Endothelial cell (in vitro differentiated cells): Measurements from ENCODE around the gene KCNT2. TPM values are rescaled to one million over a fixed set of nuclear protein-coding genes. Genes with fewer than 3 reads are reported as not detected.

ENCODE experiments used
- DNase-seq: peaks from one replicate; pipeline ENCODE4 v3.0.0; 2021; ENCODE audit warnings: low spot score
- H3K27ac Mint-ChIP-seq: one replicate; pipeline ENCODE4 v1.8.0; 2021; ENCODE audit warnings: mixed read lengths, inconsistent platforms; ENCODE audit not compliant: unreplicated experiment
- H3K27me3 Mint-ChIP-seq: one replicate; pipeline ENCODE4 v1.8.0; 2021; ENCODE audit warnings: mild to moderate bottlenecking, moderate library complexity, mixed read lengths, inconsistent platforms; ENCODE audit not compliant: unreplicated experiment
- H3K36me3 Mint-ChIP-seq: one replicate; pipeline ENCODE4 v1.8.0; 2021; ENCODE audit warnings: mild to moderate bottlenecking, low read depth, mixed read lengths, inconsistent platforms; ENCODE audit not compliant: unreplicated experiment
- H3K4me1 Mint-ChIP-seq: one replicate; pipeline ENCODE4 v1.8.0; 2021; ENCODE audit warnings: mild to moderate bottlenecking, mixed read lengths, inconsistent platforms; ENCODE audit not compliant: unreplicated experiment
- H3K4me3 Mint-ChIP-seq: one replicate; pipeline ENCODE4 v1.8.0; 2021; ENCODE audit warnings: mild to moderate bottlenecking, mixed read lengths, inconsistent platforms; ENCODE audit not compliant: unreplicated experiment
- H3K9me3 Mint-ChIP-seq: one replicate; pipeline ENCODE4 v1.8.0; 2021; ENCODE audit warnings: mixed read lengths, inconsistent platforms; ENCODE audit not compliant: unreplicated experiment
- total RNA-seq: library from RNA; stranded (reverse); fragmentation: NEBNext Ultra II Directional; extraction: Animal tissue kit (Norgen Biotek cat#: 25700); gene quantifications from one replicate; pipeline ENCODE4 v1.2.1, GENCODE V29; 2021; ENCODE audit not compliant: unreplicated experiment
- TF ChIP-seq, protein P1 (sequence below): fragments of 200-600 bp; sonication (generic); IDR thresholded peaks from one replicate; pipeline ENCODE4 v1.5.0; 2021; ENCODE audit warnings: antibody characterized with exemption; ENCODE audit not compliant: unreplicated experiment

KCNT2 gene
- total RNA-seq, 1 donor from 2014 or later: 7.1 TPM

DNA sequence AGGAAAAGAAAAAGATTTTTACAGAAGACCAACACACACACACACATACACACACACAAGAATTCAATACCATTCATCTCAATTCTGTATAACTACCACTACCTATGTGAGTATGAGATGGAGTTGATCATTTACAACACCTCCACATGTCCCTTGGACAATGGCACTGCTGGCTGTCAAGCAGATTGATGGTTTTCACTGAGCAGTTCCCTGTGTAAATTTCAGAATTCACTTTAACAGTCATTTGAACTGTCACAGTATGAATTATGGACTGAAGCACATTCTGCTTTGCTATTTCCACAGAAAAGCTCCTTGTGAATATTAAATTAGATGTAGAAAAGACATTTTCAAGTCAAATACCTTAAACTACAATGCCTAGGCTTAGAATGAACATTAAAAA, 14.3 kb downstream of the KCNT2 start:
- H3K27ac Mint-ChIP-seq: no peak overlapping the region
- H3K4me3 Mint-ChIP-seq: no peak overlapping the region
- no peaks in the 10 kb centered on the region for H3K9me3 Mint-ChIP-seq
- no peaks in the 10 kb centered on the region for H3K27me3 Mint-ChIP-seq
- H3K36me3 Mint-ChIP-seq: no peaks in the 10 kb centered on the region
- TF ChIP-seq, protein P1, sequence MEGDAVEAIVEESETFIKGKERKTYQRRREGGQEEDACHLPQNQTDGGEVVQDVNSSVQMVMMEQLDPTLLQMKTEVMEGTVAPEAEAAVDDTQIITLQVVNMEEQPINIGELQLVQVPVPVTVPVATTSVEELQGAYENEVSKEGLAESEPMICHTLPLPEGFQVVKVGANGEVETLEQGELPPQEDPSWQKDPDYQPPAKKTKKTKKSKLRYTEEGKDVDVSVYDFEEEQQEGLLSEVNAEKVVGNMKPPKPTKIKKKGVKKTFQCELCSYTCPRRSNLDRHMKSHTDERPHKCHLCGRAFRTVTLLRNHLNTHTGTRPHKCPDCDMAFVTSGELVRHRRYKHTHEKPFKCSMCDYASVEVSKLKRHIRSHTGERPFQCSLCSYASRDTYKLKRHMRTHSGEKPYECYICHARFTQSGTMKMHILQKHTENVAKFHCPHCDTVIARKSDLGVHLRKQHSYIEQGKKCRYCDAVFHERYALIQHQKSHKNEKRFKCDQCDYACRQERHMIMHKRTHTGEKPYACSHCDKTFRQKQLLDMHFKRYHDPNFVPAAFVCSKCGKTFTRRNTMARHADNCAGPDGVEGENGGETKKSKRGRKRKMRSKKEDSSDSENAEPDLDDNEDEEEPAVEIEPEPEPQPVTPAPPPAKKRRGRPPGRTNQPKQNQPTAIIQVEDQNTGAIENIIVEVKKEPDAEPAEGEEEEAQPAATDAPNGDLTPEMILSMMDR: no peak
- no peaks in the 10 kb centered on the region for H3K4me1 Mint-ChIP-seq
- no peak for DNase-seq

DNA sequence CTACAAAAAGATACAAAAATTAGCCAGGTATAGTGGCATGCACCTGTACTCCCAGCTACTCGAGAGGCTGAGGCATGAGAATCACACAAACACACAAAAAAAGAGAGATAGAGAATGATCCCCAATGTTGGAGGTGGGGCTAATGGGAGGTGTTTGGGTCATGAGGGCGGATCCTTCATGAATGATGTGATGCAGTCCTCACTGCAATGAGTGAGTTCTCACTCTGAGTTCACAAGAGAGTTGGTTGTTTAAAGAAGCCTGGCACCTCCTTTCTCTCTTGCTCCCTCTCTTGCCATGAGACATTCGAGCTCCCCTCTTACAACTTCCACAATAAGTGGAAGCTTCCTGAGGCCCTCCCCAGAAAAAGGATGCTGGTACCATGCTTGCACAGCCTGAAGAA, 17.3 kb downstream of the KCNT2 start:
- no peaks in the 10 kb centered on the region for H3K36me3 Mint-ChIP-seq
- H3K27ac Mint-ChIP-seq: no peak overlapping the region
- H3K4me1 Mint-ChIP-seq: no peaks in the 10 kb centered on the region
- DNase-seq: no peak
- TF ChIP-seq, protein P1: no peak
- no peak overlapping the region for H3K4me3 Mint-ChIP-seq
- H3K27me3 Mint-ChIP-seq: no peaks in the 10 kb centered on the region
- H3K9me3 Mint-ChIP-seq: no peaks in the 10 kb centered on the region

DNA sequence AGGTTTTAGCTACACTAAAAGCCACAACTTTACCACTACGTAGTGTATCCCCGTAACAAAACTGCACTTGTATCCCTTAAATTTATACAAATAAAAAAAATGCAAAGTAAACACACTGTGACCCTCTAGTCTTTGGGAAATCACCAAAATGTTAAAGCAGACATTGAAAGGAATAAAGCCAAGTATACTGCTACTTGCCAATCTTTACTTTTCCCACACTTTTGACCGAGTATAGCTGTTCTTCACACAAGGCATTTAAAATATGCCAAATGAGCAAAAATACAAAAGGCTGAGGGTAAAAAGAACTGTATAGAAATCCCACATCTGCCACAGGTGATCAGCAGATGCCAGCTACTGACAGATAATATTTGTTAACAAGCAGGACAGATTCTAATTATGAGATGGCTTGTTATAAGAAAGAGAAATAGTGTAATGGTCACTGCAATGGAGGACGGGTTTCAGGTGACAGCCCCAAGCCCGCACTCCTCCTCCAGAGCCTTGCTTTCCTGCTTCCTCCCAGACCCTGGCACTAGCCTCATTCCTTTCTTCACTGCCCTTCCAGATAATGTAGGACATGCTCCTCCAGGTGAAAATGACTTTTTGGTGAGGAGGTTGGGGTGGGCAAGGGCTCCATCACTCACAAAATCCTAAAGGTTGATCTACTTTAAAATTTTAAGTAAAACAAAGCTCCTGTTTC, 18.1 kb downstream of the KCNT2 start:
- Mint-ChIP-seq H3K4me3 (no peak overlapping the region), H3K36me3 (no peaks in the 10 kb centered on the region), H3K4me1 (no peaks in the 10 kb centered on the region), H3K27ac (no peak overlapping the region), H3K27me3 (no peaks in the 10 kb centered on the region), H3K9me3 (no peaks in the 10 kb centered on the region)
- DNase-seq: no peak
- TF ChIP-seq, protein P1: no peak

DNA sequence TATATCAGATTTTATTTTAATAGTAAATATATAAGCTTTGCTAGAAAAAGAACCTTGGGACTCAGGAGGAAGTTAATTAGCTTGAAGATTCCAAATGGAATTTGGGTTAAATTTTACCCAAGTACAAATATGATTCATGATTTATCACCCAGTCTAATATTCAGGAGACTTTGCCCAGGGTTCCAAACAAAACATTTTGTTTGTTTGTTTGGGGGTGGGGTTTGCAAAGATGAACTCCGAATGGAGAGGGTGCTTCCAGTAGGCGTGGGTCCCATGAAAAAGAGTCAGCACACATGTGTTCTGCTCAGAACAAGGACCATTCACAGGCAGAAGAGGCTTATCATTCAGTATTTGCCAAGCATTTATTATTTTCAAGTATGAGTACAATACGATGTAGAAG, 23.5 kb downstream of the KCNT2 start:
- DNase-seq: no peak
- TF ChIP-seq, protein P1: no peak
- Mint-ChIP-seq H3K9me3 (no peaks in the 10 kb centered on the region), H3K4me3 (no peak overlapping the region), H3K36me3 (no peaks in the 10 kb centered on the region), H3K4me1 (no peaks in the 10 kb centered on the region), H3K27me3 (no peaks in the 10 kb centered on the region), H3K27ac (no peak overlapping the region)

DNA sequence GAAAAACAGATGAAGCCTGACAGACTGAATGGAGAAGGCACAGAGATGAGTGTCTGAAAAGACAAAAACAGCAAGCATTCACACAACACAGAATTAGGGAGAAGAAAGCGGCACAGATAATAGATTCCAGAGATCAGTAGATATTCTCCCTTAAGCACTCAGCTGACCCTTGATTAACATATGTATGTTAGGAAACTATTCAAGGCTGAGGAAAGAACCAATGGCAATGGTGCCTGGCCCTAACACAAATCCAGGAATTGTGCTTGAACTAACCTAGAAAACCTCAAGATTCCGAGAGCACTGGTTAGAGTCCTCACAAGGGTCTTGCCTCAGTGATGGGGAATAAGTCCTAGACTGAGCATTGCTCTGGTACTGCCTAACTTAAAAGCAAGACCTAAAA, 30.9 kb downstream of the KCNT2 start:
- Mint-ChIP-seq H3K27me3 (no peaks in the 10 kb centered on the region), H3K36me3 (no peaks in the 10 kb centered on the region), H3K9me3 (no peaks in the 10 kb centered on the region), H3K27ac (no peak overlapping the region), H3K4me3 (no peak overlapping the region), H3K4me1 (peaks cover 4% of the 10 kb centered on the region)
- DNase-seq: no peak
- TF ChIP-seq, protein P1: no peak
